Measurements from ENCODE around the gene STK17B.
"Not testable (repeated sequence)": the region's sequence is repeated elsewhere in the genome, so short reads cannot be mapped to it uniquely, and the experiment has no call there.

DNA sequence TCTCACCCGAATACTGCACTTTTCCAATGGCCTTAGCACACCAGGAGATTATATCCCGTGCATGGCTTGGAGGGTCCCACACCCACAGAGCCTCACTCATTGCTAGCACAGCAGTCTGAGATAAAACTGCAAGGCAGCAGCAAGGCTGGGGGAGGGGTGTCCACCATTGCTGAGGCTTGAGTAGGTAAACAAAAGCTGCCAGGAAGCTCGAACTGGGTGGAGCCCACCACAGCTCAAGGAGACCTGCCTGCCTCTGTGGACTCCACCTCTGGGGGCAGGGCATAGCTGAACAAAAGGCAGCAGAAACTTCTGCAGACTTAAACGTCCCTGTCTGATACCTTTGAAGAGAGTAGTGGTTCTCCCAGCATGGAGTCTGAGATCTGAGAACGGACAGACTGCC lies 81.9 kb downstream of the STK17B start:
- TF ChIP-seq, protein P1, sequence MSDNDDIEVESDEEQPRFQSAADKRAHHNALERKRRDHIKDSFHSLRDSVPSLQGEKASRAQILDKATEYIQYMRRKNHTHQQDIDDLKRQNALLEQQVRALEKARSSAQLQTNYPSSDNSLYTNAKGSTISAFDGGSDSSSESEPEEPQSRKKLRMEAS (IDR thresholded peaks at IDR 0.05; ENCODE audit: low read depth, low read length) = not testable (repeated sequence)
- TF ChIP-seq, protein P2, sequence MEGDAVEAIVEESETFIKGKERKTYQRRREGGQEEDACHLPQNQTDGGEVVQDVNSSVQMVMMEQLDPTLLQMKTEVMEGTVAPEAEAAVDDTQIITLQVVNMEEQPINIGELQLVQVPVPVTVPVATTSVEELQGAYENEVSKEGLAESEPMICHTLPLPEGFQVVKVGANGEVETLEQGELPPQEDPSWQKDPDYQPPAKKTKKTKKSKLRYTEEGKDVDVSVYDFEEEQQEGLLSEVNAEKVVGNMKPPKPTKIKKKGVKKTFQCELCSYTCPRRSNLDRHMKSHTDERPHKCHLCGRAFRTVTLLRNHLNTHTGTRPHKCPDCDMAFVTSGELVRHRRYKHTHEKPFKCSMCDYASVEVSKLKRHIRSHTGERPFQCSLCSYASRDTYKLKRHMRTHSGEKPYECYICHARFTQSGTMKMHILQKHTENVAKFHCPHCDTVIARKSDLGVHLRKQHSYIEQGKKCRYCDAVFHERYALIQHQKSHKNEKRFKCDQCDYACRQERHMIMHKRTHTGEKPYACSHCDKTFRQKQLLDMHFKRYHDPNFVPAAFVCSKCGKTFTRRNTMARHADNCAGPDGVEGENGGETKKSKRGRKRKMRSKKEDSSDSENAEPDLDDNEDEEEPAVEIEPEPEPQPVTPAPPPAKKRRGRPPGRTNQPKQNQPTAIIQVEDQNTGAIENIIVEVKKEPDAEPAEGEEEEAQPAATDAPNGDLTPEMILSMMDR (IDR thresholded peaks at IDR 0.05; ENCODE audit: low read depth, low read length) = not testable (repeated sequence)

Measured in NB4 (cell line).